Type B pancreatic cell (in vitro differentiated cells): ENCODE results near the gene RBM15B. TPM values are rescaled to one million over a fixed set of nuclear protein-coding genes. Genes with fewer than 3 reads are reported as not detected.
A peak's percentile ranks its signal among the peaks of the same experiment; 100 is the strongest.

Experiments used
- DNase-seq: peaks from one replicate; pipeline ENCODE4 v3.0.0; 2021; ENCODE audit warnings: mixed read lengths; ENCODE audit not compliant: unreplicated experiment; ENCODE audit errors: extremely low spot score
- H3K27ac Mint-ChIP-seq: 2 replicates; pipeline ENCODE4 v1.8.0; 2021; ENCODE audit warnings: mild to moderate bottlenecking, mixed read lengths
- H3K27me3 Mint-ChIP-seq: 2 replicates; pipeline ENCODE4 v1.8.0; 2021; ENCODE audit warnings: mixed read lengths
- H3K36me3 Mint-ChIP-seq: 2 replicates; pipeline ENCODE4 v1.8.0; 2021; ENCODE audit warnings: mixed read lengths
- H3K4me1 Mint-ChIP-seq: one replicate; pipeline ENCODE4 v1.8.0; 2021; ENCODE audit warnings: mixed read lengths; ENCODE audit not compliant: unreplicated experiment
- H3K4me3 Mint-ChIP-seq: 2 replicates; pipeline ENCODE4 v1.8.0; 2021; ENCODE audit warnings: mild to moderate bottlenecking, mixed read lengths
- H3K9me3 Mint-ChIP-seq: 2 replicates; pipeline ENCODE4 v1.8.0; 2021; ENCODE audit warnings: mixed read lengths
- CTCF ChIP-seq: fragments of 200-600 bp; sonication (generic); conservative IDR thresholded peaks from 2 replicates; pipeline ENCODE4 v1.5.0; 2021; ENCODE audit warnings: antibody characterized with exemption, mild to moderate bottlenecking
- total RNA-seq: library from RNA; stranded (reverse); gene quantifications from 2 replicates; pipeline ENCODE4 v1.2.1, GENCODE V29; 2021; ENCODE audit warnings: low replicate concordance

The RBM15B gene
- total RNA-seq, 1 donor from 2014 or later, result 66.4 TPM

- TF ChIP-seq CTCF, result no peak
- Mint-ChIP-seq H3K4me3 (no peak overlapping the region), H3K27me3 (no peaks in the 10 kb centered on the region)
These were observed 43.0 kb downstream of the RBM15B start for GRCh38 chr3:51434110-51434509.

GRCh38 chr3:51434746-51435327 lies 43.8 kb downstream of the RBM15B start:
- peak; percentile 75 for TF ChIP-seq CTCF
- no peak for DNase-seq
- H3K27me3 Mint-ChIP-seq, result no peaks in the 10 kb centered on the region
- no peak overlapping the region for H3K27ac Mint-ChIP-seq
- H3K36me3 Mint-ChIP-seq, result peaks cover 7% of the 10 kb centered on the region
- H3K4me1 Mint-ChIP-seq, result no peaks in the 10 kb centered on the region
- no peaks in the 10 kb centered on the region for H3K9me3 Mint-ChIP-seq
- no peak overlapping the region for H3K4me3 Mint-ChIP-seq

More at GRCh38 chr3:51434110-51434509, 43.0 kb downstream of the RBM15B start:
- Mint-ChIP-seq H3K4me1 (no peaks in the 10 kb centered on the region), H3K27ac (no peak overlapping the region), H3K36me3 (peaks cover 10% of the 10 kb centered on the region), H3K9me3 (no peaks in the 10 kb centered on the region)
- DNase-seq, result no peak

- Mint-ChIP-seq H3K27me3 (no peaks in the 10 kb centered on the region), H3K36me3 (peaks cover 13% of the 10 kb centered on the region), H3K9me3 (no peaks in the 10 kb centered on the region), H3K4me1 (no peaks in the 10 kb centered on the region), H3K4me3 (no peak overlapping the region), H3K27ac (no peak overlapping the region)
- DNase-seq, result no peak
- TF ChIP-seq CTCF, result no peak
These were observed 46.0 kb downstream of the RBM15B start for GRCh38 chr3:51436998-51437639.

GRCh38 chr3:51441282-51442030 lies 50.4 kb downstream of the RBM15B start:
- H3K9me3 Mint-ChIP-seq, result no peaks in the 10 kb centered on the region

More at GRCh38 chr3:51441282-51442030, 50.4 kb downstream of the RBM15B start:
- no peak for DNase-seq
- Mint-ChIP-seq H3K36me3 (peaks cover 8% of the 10 kb centered on the region), H3K27me3 (no peaks in the 10 kb centered on the region), H3K4me3 (no peak overlapping the region), H3K27ac (no peak overlapping the region), H3K4me1 (no peaks in the 10 kb centered on the region)
- no peak for TF ChIP-seq CTCF
